HEK293 (cell line): ENCODE data around the gene UBAC2.

ENCODE experiments used
- CTCF ChIA-PET: fragments of 350-600 bp; formaldehyde crosslinking; extraction: SDS; loops from one replicate; lab custom pipeline; 2021; ENCODE audit warnings: antibody characterized with exemption; lab: Yijun Ruan, JAX
- POLR2A ChIA-PET: fragments of 300-600 bp; formaldehyde crosslinking; extraction: SDS; loops from one replicate; lab custom pipeline; 2020; ENCODE audit warnings: antibody characterized with exemption, inconsistent platforms; lab: Yijun Ruan, JAX
- H3K27ac ChIP-seq: fragments of 200-500 bp; sonication (Bioruptor generic); 2 replicates; pipeline ENCODE4 v1.5.1; 2014; ENCODE audit warnings: low read depth, low read length, control low read depth, inconsistent platforms; ENCODE audit errors: extremely low read depth
- H3K36me3 ChIP-seq, 2 experiments: fragments of 200-500 bp in 1 of 2; sonication (Bioruptor generic) in 1 of 2; 1 replicate in 1 of 2; 2 replicates in 1 of 2; pipeline ENCODE4 v1.5.1; 2014 to 2017; ENCODE audit warnings: inconsistent platforms in 2 of 2, low read length in 2 of 2; ENCODE audit not compliant: control insufficient read depth in 2 of 2, insufficient read depth in 1 of 2
- H3K4me1 ChIP-seq: fragments of 200-500 bp; sonication (Bioruptor generic); 2 replicates; pipeline ENCODE4 v1.5.1; 2014; ENCODE audit warnings: mild to moderate bottlenecking, low read length, inconsistent platforms; ENCODE audit not compliant: control insufficient read depth, insufficient read depth
- H3K4me3 ChIP-seq: 2 replicates; pipeline ENCODE4 v1.5.1; 2011; ENCODE audit warnings: low read depth, mild to moderate bottlenecking, control low read depth, low read length, moderate library complexity
- H3K9me3 ChIP-seq: fragments of 200-500 bp; sonication (Bioruptor generic); 2 replicates; pipeline ENCODE4 v1.5.1; 2014; ENCODE audit warnings: low read depth, low read length, inconsistent platforms; ENCODE audit not compliant: control insufficient read depth, insufficient read depth
- GFI1B ChIP-seq: fragments of 450-650 bp; formaldehyde crosslinking; IDR thresholded peaks from 2 replicates; pipeline ENCODE4 v1.5.1; 2016; ENCODE audit warnings: missing biosample characterization, missing genetic modification characterization
- GLI4 ChIP-seq: fragments of 450-650 bp; formaldehyde crosslinking; IDR thresholded peaks from 2 replicates; pipeline ENCODE4 v1.5.1; 2016; ENCODE audit warnings: missing biosample characterization, missing genetic modification characterization
- RBAK ChIP-seq: fragments of 450-650 bp; formaldehyde crosslinking; IDR thresholded peaks from 2 replicates; pipeline ENCODE4 v1.5.1; 2016; ENCODE audit warnings: missing biosample characterization, missing genetic modification characterization
- ZFHX2 ChIP-seq: fragments of 450-650 bp; formaldehyde crosslinking; conservative IDR thresholded peaks from 2 replicates; pipeline ENCODE4 v1.5.1; 2016; ENCODE audit warnings: missing biosample characterization, missing genetic modification characterization
- ZFP41 ChIP-seq: fragments of 450-650 bp; formaldehyde crosslinking; IDR thresholded peaks from 2 replicates; pipeline ENCODE4 v1.5.1; 2016; ENCODE audit warnings: missing biosample characterization, missing genetic modification characterization, borderline replicate concordance
- ZFP69B ChIP-seq: fragments of 450-650 bp; formaldehyde crosslinking; IDR thresholded peaks from 2 replicates; pipeline ENCODE4 v1.5.1; 2016; ENCODE audit warnings: missing biosample characterization, missing genetic modification characterization
- ZNF112 ChIP-seq: fragments of 450-650 bp; formaldehyde crosslinking; IDR thresholded peaks from 2 replicates; pipeline ENCODE4 v1.5.0; 2017; ENCODE audit warnings: missing biosample characterization, missing genetic modification characterization
- ZNF175 ChIP-seq: fragments of 450-650 bp; formaldehyde crosslinking; IDR thresholded peaks from 2 replicates; pipeline ENCODE4 v1.5.1; 2016; ENCODE audit warnings: missing biosample characterization, missing genetic modification characterization
- ZNF214 ChIP-seq: fragments of 450-650 bp; formaldehyde crosslinking; IDR thresholded peaks from 2 replicates; pipeline ENCODE4 v1.5.1; 2017; ENCODE audit warnings: missing biosample characterization, mild to moderate bottlenecking, missing genetic modification characterization, borderline replicate concordance
- ZNF292 ChIP-seq: fragments of 450-650 bp; formaldehyde crosslinking; IDR thresholded peaks from 2 replicates; pipeline ENCODE4 v1.5.1; 2016; ENCODE audit warnings: low read depth, missing biosample characterization, missing genetic modification characterization, borderline replicate concordance
- ZNF335 ChIP-seq: fragments of 450-650 bp; formaldehyde crosslinking; conservative IDR thresholded peaks from 2 replicates; pipeline ENCODE4 v1.5.1; 2016; ENCODE audit warnings: missing biosample characterization, missing genetic modification characterization
- ZNF394 ChIP-seq: fragments of 450-650 bp; formaldehyde crosslinking; IDR thresholded peaks from 2 replicates; pipeline ENCODE4 v1.5.1; 2016; ENCODE audit warnings: missing biosample characterization, missing genetic modification characterization, mild to moderate bottlenecking, moderate library complexity, borderline replicate concordance
- ZNF521 ChIP-seq: fragments of 450-650 bp; formaldehyde crosslinking; IDR thresholded peaks from 2 replicates; pipeline ENCODE4 v1.5.1; 2017; ENCODE audit warnings: missing biosample characterization, mild to moderate bottlenecking, missing genetic modification characterization
- ZNF548 ChIP-seq: fragments of 450-650 bp; formaldehyde crosslinking; IDR thresholded peaks from 2 replicates; pipeline ENCODE4 v1.5.1; 2016; ENCODE audit warnings: missing biosample characterization, missing genetic modification characterization
- ZNF561 ChIP-seq: fragments of 450-650 bp; IDR thresholded peaks from 2 replicates; pipeline ENCODE4 v1.5.1; 2018; ENCODE audit warnings: missing biosample characterization, missing genetic modification characterization, borderline replicate concordance
- ZNF585B ChIP-seq: fragments of 450-650 bp; formaldehyde crosslinking; IDR thresholded peaks from 2 replicates; pipeline ENCODE4 v1.5.1; 2016; ENCODE audit warnings: missing biosample characterization, missing genetic modification characterization
- ZNF701 ChIP-seq: fragments of 450-650 bp; formaldehyde crosslinking; IDR thresholded peaks from 2 replicates; pipeline ENCODE4 v1.5.1; 2016; ENCODE audit warnings: missing biosample characterization, missing genetic modification characterization
- ZNF777 ChIP-seq: fragments of 450-650 bp; formaldehyde crosslinking; IDR thresholded peaks from 2 replicates; pipeline ENCODE4 v1.5.1; 2017; ENCODE audit warnings: missing biosample characterization, missing genetic modification characterization, borderline replicate concordance
- TF ChIP-seq, protein P1 (sequence below): fragments of 450-650 bp; formaldehyde crosslinking; IDR thresholded peaks from 2 replicates; pipeline ENCODE4 v1.5.1; 2017; ENCODE audit warnings: missing biosample characterization, missing genetic modification characterization
- TF ChIP-seq, protein P2 (sequence below): fragments of 450-650 bp; formaldehyde crosslinking; IDR thresholded peaks from 2 replicates; pipeline ENCODE4 v1.5.1; 2016; ENCODE audit warnings: missing biosample characterization, missing genetic modification characterization, low read depth
- TF ChIP-seq, protein P3 (sequence below): fragments of 450-650 bp; formaldehyde crosslinking; optimal IDR thresholded peaks from 2 replicates; pipeline ENCODE3; 2016; ENCODE audit warnings: missing biosample characterization, mild to moderate bottlenecking, missing genetic modification characterization
- TF ChIP-seq, protein P4 (sequence below): fragments of 450-650 bp; formaldehyde crosslinking; IDR thresholded peaks from 2 replicates; pipeline ENCODE4 v1.5.1; 2016; ENCODE audit warnings: missing biosample characterization, missing genetic modification characterization
- TF ChIP-seq, protein P5 (sequence below): sonication (generic); formaldehyde crosslinking; IDR thresholded peaks from 2 replicates; pipeline ENCODE4 v1.8.1; 2022; ENCODE audit warnings: mild to moderate bottlenecking, moderate library complexity, missing genetic modification reagents
- TF ChIP-seq, protein P6 (sequence below): fragments of 450-650 bp; formaldehyde crosslinking; IDR thresholded peaks from 2 replicates; pipeline ENCODE4 v1.5.1; 2016; ENCODE audit warnings: missing biosample characterization, missing genetic modification characterization, borderline replicate concordance

The UBAC2 gene, protein sequence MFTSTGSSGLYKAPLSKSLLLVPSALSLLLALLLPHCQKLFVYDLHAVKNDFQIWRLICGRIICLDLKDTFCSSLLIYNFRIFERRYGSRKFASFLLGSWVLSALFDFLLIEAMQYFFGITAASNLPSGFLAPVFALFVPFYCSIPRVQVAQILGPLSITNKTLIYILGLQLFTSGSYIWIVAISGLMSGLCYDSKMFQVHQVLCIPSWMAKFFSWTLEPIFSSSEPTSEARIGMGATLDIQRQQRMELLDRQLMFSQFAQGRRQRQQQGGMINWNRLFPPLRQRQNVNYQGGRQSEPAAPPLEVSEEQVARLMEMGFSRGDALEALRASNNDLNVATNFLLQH

DNA sequence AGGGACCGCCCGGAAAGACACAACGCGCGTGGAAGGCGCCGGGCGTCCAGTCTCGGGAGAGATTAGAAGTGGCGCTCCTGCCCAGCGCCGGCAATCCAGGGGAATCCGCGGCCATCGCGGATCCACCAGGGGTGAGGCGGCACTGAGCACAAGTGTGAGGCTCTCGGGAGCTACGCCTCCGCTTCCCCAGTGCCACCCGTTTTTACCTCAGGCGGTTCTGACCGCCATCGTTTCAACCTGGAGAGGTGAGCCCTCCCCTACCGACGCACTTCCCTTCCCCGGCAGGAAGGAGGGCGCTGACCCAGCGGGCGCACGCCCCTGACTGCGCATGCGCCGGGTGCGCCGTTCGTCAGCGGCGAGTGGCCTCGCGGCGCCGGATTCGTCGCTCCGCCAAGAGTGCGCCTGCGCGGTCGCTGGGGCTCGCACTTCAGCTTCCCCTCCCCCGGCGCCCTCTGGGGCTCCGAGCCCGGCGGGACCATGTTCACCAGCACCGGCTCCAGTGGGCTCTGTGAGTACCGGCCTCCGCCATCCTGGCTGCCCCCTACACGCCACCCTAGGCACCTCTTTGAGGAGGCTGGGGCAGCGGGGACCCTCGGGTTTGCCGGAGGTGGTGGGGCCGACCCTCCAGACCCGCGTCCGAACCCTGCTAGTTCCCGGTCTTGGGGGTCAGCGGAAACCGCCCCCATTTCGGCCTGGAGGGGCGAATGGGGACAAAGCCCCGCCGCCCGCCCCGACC is at the start of gene UBAC2:
TSS of gene UBAC2 (plus strand) at position 423 of the 736 bp plus-strand sequence. CDS start at position 478, 55 bp downstream.
- H3K9me3 ChIP-seq, result no peaks in the 10 kb centered on the region
- H3K27ac ChIP-seq, result peak within 1 kb of the TSS; percentile 94
- peaks cover 0 to 4% of the 10 kb centered on the region in 2 experiments; a peak in 1 of 3 replicates for H3K36me3 ChIP-seq
- POLR2A ChIA-PET, result interaction anchor here (0.5 to 2.4 kb wide), 8 partner anchors 9 to 404 kb away, joined by 3 to 10 read pairs (median 6); no protein-coding TSS in a partner anchor
- no peaks in the 10 kb centered on the region for H3K4me1 ChIP-seq
- CTCF ChIA-PET, result interaction anchor here (0.6 to 2.1 kb wide), 8 partner anchors 14 to 68 kb away, joined by 3 to 6 read pairs (median 4); no protein-coding TSS in a partner anchor
- peak within 1 kb of the TSS; percentile 96 for H3K4me3 ChIP-seq
- TF ChIP-seq ZNF585B (no peak; the same call in 1 of the 2 replicates), ZNF521 (tag by site-specific recombination) (no peak), ZNF701 (tag by site-specific recombination) (no peak), RBAK (no peak), ZNF112 (tag by site-specific recombination) (no peak), ZNF292 (no peak), ZNF394 (tag by site-specific recombination) (peak; percentile 52), ZFP41 (tag by site-specific recombination) (no peak), GLI4 (tag by site-specific recombination) (peak; percentile 92), ZNF561 (tag by site-specific recombination) (no peak), ZFHX2 (tag by site-specific recombination) (peak; percentile 26; the same call in 1 of the 2 replicates), ZNF175 (no peak), ZNF214 (no peak), ZNF777 (no peak), ZNF548 (no peak), ZNF335 (peak; percentile 80), GFI1B (no peak; the same call in 1 of the 2 replicates), ZFP69B (tag by site-specific recombination) (no peak)
- TF ChIP-seq, protein P1, sequence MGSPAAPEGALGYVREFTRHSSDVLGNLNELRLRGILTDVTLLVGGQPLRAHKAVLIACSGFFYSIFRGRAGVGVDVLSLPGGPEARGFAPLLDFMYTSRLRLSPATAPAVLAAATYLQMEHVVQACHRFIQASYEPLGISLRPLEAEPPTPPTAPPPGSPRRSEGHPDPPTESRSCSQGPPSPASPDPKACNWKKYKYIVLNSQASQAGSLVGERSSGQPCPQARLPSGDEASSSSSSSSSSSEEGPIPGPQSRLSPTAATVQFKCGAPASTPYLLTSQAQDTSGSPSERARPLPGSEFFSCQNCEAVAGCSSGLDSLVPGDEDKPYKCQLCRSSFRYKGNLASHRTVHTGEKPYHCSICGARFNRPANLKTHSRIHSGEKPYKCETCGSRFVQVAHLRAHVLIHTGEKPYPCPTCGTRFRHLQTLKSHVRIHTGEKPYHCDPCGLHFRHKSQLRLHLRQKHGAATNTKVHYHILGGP (tag by site-specific recombination), result no peak
- TF ChIP-seq, protein P2, sequence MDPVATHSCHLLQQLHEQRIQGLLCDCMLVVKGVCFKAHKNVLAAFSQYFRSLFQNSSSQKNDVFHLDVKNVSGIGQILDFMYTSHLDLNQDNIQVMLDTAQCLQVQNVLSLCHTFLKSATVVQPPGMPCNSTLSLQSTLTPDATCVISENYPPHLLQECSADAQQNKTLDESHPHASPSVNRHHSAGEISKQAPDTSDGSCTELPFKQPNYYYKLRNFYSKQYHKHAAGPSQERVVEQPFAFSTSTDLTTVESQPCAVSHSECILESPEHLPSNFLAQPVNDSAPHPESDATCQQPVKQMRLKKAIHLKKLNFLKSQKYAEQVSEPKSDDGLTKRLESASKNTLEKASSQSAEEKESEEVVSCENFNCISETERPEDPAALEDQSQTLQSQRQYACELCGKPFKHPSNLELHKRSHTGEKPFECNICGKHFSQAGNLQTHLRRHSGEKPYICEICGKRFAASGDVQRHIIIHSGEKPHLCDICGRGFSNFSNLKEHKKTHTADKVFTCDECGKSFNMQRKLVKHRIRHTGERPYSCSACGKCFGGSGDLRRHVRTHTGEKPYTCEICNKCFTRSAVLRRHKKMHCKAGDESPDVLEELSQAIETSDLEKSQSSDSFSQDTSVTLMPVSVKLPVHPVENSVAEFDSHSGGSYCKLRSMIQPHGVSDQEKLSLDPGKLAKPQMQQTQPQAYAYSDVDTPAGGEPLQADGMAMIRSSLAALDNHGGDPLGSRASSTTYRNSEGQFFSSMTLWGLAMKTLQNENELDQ (tag by site-specific recombination), result no peak
- TF ChIP-seq, protein P3, sequence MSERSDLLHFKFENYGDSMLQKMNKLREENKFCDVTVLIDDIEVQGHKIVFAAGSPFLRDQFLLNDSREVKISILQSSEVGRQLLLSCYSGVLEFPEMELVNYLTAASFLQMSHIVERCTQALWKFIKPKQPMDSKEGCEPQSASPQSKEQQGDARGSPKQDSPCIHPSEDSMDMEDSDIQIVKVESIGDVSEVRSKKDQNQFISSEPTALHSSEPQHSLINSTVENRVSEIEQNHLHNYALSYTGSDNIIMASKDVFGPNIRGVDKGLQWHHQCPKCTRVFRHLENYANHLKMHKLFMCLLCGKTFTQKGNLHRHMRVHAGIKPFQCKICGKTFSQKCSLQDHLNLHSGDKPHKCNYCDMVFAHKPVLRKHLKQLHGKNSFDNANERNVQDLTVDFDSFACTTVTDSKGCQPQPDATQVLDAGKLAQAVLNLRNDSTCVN (tag by site-specific recombination), result peak; percentile 83
- TF ChIP-seq, protein P4, sequence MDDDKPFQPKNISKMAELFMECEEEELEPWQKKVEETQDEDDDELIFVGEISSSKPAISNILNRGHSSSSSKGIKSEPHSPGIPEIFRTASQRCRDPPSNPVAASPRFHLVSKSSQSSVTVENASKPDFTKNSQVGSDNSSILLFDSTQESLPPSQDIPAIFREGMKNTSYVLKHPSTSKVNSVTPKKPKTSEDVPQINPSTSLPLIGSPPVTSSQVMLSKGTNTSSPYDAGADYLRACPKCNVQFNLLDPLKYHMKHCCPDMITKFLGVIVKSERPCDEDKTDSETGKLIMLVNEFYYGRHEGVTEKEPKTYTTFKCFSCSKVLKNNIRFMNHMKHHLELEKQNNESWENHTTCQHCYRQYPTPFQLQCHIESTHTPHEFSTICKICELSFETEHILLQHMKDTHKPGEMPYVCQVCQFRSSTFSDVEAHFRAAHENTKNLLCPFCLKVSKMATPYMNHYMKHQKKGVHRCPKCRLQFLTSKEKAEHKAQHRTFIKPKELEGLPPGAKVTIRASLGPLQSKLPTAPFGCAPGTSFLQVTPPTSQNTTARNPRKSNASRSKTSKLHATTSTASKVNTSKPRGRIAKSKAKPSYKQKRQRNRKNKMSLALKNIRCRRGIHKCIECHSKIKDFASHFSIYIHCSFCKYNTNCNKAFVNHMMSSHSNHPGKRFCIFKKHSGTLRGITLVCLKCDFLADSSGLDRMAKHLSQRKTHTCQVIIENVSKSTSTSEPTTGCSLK, result no peak
- TF ChIP-seq, protein P5, sequence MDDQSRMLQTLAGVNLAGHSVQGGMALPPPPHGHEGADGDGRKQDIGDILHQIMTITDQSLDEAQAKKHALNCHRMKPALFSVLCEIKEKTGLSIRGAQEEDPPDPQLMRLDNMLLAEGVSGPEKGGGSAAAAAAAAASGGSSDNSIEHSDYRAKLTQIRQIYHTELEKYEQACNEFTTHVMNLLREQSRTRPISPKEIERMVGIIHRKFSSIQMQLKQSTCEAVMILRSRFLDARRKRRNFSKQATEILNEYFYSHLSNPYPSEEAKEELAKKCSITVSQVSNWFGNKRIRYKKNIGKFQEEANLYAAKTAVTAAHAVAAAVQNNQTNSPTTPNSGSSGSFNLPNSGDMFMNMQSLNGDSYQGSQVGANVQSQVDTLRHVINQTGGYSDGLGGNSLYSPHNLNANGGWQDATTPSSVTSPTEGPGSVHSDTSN (CRISPR knock-in tag), result peak; percentile 70; the same call in 1 of the 2 replicates
- TF ChIP-seq, protein P6, sequence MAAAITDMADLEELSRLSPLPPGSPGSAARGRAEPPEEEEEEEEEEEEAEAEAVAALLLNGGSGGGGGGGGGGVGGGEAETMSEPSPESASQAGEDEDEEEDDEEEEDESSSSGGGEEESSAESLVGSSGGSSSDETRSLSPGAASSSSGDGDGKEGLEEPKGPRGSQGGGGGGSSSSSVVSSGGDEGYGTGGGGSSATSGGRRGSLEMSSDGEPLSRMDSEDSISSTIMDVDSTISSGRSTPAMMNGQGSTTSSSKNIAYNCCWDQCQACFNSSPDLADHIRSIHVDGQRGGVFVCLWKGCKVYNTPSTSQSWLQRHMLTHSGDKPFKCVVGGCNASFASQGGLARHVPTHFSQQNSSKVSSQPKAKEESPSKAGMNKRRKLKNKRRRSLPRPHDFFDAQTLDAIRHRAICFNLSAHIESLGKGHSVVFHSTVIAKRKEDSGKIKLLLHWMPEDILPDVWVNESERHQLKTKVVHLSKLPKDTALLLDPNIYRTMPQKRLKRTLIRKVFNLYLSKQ, result no peak
